SK-N-SH (cell line): ENCODE data around the gene PPP3CA.

ENCODE experiments used
- EP300 ChIP-seq, 2 experiments: IDR thresholded peaks; 2 replicates each; pipeline versions ENCODE4 v1.4.0 to v1.6.1; 2012; ENCODE audit warnings: borderline replicate concordance in 1 of 2, low read depth in 1 of 2, low read length in 1 of 2
- EZH2phosphoT487 ChIP-seq: fragments of 200-600 bp; sonication (generic); IDR thresholded peaks from 2 replicates; pipeline ENCODE4 v1.6.1; 2017; ENCODE audit warnings: low read depth, mixed run types, mild to moderate bottlenecking, antibody characterized with exemption, moderate library complexity, borderline replicate concordance
- NRF1 ChIP-seq: IDR thresholded peaks from 2 replicates; pipeline ENCODE4 v1.6.1; 2012; ENCODE audit warnings: low read depth, mild to moderate bottlenecking, low read length
- YY1 ChIP-seq: IDR thresholded peaks from 2 replicates; pipeline ENCODE4 v1.4.0; 2012; ENCODE audit warnings: low read depth, mild to moderate bottlenecking
- TF ChIP-seq, protein P1 (sequence below): fragments of 150-350 bp; IDR thresholded peaks from 2 replicates; pipeline ENCODE4 v1.6.1; 2017; ENCODE audit warnings: antibody characterized with exemption, low read length, low read depth, borderline replicate concordance
- TF ChIP-seq, protein P2 (sequence below): fragments of 200-600 bp; sonication (generic); IDR thresholded peaks from 2 replicates; pipeline ENCODE4 v1.6.1; 2017; ENCODE audit warnings: antibody characterized with exemption, mild to moderate bottlenecking, moderate library complexity
- TF ChIP-seq, protein P3 (sequence below): IDR thresholded peaks from 2 replicates; pipeline ENCODE4 v1.4.0; 2012; ENCODE audit warnings: low read depth, borderline replicate concordance
- TF ChIP-seq, protein P4 (sequence below): IDR thresholded peaks from 2 replicates; pipeline ENCODE4; 2012

DNA sequence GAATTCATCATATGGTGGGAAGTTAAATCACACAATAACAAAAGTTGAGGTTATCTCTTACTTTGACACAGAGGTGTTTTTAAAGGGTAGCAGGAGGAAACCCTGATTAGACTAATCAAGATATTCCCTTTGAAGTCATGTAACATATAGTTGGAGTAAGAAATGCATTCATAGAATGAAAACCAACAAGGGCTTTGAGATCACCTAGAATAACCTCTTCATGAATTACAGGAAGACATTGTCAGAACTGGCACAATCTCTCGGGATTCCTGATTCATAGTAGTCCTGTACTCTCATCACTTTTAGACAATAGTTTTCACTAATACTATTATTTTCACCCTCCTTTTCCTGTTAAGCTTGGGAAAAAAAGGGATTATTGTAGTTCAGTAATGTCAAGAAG is 170.2 kb downstream of the PPP3CA start:
- TF ChIP-seq NRF1: no peak
- TF ChIP-seq, protein P1, sequence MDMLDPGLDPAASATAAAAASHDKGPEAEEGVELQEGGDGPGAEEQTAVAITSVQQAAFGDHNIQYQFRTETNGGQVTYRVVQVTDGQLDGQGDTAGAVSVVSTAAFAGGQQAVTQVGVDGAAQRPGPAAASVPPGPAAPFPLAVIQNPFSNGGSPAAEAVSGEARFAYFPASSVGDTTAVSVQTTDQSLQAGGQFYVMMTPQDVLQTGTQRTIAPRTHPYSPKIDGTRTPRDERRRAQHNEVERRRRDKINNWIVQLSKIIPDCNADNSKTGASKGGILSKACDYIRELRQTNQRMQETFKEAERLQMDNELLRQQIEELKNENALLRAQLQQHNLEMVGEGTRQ: no peak
- TF ChIP-seq, protein P2, sequence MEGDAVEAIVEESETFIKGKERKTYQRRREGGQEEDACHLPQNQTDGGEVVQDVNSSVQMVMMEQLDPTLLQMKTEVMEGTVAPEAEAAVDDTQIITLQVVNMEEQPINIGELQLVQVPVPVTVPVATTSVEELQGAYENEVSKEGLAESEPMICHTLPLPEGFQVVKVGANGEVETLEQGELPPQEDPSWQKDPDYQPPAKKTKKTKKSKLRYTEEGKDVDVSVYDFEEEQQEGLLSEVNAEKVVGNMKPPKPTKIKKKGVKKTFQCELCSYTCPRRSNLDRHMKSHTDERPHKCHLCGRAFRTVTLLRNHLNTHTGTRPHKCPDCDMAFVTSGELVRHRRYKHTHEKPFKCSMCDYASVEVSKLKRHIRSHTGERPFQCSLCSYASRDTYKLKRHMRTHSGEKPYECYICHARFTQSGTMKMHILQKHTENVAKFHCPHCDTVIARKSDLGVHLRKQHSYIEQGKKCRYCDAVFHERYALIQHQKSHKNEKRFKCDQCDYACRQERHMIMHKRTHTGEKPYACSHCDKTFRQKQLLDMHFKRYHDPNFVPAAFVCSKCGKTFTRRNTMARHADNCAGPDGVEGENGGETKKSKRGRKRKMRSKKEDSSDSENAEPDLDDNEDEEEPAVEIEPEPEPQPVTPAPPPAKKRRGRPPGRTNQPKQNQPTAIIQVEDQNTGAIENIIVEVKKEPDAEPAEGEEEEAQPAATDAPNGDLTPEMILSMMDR: no peak
- no peak for TF ChIP-seq EZH2phosphoT487
- TF ChIP-seq, protein P3, sequence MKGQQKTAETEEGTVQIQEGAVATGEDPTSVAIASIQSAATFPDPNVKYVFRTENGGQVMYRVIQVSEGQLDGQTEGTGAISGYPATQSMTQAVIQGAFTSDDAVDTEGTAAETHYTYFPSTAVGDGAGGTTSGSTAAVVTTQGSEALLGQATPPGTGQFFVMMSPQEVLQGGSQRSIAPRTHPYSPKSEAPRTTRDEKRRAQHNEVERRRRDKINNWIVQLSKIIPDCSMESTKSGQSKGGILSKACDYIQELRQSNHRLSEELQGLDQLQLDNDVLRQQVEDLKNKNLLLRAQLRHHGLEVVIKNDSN: no peak
- TF ChIP-seq EP300 (IDR thresholded peaks at IDR 0.05; ENCODE audit: borderline replicate concordance in 1 of 2, low read depth in 1 of 2, low read length in 1 of 2): no peak
- TF ChIP-seq YY1: no peak
- TF ChIP-seq, protein P4, sequence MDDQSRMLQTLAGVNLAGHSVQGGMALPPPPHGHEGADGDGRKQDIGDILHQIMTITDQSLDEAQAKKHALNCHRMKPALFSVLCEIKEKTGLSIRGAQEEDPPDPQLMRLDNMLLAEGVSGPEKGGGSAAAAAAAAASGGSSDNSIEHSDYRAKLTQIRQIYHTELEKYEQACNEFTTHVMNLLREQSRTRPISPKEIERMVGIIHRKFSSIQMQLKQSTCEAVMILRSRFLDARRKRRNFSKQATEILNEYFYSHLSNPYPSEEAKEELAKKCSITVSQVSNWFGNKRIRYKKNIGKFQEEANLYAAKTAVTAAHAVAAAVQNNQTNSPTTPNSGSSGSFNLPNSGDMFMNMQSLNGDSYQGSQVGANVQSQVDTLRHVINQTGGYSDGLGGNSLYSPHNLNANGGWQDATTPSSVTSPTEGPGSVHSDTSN: no peak
